HG02981 (cell line): ENCODE results near the gene ARCN1.
"Not testable (repeated sequence)": the region's sequence is repeated elsewhere in the genome, so short reads cannot be mapped to it uniquely, and the experiment has no call there.

Experiments
- ATAC-seq: cut with Tn5 transposase; IDR thresholded peaks from one replicate; pipeline ENCODE4 v1.9.1; 2021; ENCODE audit warnings: mild to moderate bottlenecking, moderate library complexity; ENCODE audit not compliant: unreplicated experiment

The ARCN1 gene

DNA sequence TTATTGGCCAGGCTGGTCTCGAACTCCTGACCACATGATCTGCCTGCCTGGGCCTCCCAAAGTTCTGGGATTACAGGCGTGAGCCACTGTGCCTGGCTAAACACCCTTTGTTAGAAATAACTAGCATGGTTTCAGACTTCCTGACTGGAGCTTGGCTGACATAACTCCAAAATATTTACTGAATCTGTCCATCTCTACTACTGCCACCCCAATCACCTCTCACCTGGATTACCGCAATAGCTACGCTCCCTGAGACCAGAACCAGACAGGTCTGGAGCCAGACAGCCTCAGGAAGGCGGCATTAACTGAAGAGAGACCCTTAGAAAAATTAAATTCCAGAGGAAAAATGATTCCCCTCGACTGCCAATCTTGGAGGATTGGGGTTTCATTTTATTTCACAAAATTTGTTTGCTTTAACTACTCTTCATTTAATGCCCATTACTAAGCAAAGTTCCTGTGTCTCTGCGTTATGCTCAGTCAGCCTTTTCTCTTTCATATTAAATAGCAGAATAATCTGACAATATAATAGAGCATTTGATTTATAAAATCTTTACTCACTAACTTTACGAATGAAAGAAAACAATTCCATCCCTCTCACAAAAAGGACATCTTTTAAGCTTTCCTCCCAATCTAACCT is 28.1 kb upstream of the ARCN1 start:
- no peak for ATAC-seq

DNA sequence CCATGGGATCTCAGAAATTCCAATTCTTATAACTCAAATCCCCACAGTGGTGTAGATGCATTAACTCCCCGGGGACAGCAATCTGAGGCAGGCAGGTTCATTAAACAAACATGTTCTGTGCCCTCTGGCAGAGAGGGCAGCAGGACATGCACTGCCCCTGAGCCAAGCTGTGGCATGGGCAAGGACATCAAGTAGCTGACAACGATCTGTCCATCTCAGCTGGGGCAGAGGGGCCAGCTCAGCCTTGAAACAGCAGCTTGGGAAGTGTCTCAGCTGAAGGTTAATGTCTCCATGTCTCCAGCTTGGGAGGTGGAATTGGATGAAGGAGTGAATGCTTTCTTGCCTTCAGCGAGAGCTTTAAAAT is 27.6 kb upstream of the ARCN1 start:
- no peak for ATAC-seq

DNA sequence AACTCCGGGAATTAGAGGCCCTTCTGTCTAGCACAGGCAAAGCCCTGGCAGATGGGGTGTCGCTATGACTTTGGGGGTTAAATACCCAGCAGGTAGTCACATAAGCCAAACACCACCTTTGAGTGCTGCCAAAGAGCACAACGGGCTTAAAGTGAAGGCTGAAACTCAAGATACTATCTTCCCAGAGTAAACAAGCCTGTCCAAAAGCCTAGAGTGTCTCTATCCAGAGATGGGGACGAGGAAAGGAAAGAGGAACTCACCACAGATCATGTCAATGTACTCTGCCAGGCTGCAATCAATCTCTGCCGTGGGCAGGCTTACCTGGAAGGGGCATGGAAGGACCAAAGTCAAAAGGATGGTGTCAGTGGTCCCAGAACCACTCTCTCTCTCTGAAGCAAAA is 26.7 kb upstream of the ARCN1 start:
- no peak for ATAC-seq

DNA sequence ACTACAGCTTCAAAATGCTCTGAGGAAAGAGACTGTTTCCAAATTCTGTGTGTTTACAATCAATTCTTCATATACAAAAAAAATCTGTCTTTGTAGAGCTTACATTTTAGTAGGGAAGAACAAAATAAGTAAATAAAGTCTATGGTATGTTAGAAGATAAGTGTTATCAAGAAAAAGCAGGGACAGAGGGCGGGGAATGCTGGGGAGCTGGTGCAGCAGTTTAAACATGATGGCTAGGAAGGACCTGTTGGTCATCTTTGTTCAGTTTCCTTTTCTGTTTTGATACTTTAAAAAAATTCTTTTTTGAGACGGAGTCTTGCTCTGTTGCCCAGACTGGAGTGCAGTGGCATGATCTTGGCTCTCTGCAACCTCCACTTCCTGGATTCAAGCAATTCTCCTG is 25.1 kb upstream of the ARCN1 start:
- no peak for ATAC-seq

DNA sequence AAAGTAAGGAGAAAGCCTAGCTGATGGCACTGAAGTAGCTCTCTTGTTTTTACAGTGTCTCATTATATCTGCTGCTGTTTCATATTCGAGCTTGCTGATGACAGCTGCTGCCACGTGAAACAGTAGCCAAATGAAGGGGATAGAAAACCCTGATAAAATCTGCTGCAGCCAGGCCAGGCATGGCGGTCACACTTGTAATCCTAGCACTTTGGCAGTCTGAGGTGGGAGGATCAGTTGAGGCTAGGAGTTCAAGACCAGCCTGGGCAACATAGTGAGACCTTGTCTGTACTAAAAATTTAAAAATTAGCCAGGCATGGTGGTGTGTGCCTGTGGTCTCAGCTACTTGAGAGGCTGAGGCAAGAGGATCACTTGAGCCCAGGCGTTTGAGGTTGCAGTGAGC is 19.9 kb upstream of the ARCN1 start:
- no peak for ATAC-seq

DNA sequence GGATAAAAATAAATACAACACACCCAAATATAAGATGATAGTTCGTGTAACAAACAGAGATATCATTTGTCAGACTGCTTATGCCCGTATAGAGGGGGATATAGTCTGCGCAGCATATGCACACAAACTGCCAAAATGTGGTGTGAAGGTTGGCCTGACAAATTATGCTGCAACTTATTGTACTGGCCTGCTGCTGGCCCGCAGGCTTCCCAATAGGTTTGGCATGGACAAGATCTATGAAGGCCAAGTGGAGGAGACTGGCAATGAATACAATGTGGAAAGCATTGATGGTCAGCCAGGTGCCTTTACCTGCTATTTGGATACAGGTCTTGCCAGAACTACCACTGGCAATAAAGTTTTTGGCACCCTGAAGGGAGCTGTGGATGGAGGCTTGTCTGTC is 11.4 kb upstream of the ARCN1 start:
- ATAC-seq: no peak

DNA sequence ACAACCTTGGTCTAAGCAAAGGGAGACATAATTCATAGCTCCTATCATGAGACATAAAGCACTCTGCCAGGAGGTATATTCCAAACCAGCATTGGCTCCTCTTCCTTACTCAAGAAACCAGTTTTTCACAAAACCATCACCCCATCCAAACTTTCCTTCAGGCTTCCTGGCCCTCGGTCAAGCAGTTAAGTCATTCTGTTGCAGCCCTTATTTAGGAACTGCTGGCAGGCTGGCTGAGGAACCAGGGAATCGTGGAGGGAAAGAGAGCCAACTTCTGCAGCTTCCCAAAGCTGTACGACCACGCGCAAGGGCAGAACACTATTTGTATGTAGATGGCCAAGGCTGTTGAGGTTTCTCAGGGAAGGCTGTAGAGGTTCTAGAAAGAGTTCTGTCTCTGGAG is 7.2 kb upstream of the ARCN1 start:
- no peak for ATAC-seq

DNA sequence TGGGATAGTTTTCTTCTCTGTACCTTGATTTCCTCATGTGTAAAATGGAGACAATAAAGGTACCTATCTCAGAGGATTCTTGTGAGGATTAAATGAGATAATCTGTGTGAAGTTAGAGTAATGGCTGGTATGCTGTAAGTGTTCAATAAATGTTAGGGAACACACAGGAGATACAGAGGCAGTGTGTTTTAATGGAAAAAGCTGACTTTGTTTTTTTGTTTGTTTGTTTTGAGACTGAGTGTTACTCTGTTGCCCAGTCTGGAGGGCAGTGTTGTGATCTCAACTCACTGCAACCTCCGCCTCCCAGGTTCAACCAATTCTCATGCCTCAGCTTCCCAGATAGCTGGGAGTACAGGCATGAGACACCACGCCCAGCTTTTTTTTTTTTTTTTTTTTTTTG is 2.5 kb upstream of the ARCN1 start:
- no peak for ATAC-seq

DNA sequence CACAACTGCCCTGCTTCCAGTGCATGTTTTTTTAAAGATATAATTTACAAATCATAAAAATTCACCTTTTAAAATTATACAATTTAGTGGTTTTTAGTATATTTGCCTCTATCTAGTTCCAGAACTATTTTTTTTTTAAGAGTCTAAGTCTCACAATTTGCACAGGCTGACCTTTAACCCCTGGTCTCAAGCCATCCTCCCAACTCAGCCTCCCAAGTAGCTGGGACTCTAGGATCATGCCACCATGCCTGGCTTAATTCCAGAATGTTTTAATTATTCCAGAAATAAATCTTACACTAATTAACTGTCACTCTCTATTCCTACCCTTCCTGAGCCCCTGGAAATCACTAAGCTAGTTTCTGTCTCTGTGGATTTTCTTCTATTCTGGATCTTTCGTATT is 1.4 kb upstream of the ARCN1 start:
- ATAC-seq: no peak

DNA sequence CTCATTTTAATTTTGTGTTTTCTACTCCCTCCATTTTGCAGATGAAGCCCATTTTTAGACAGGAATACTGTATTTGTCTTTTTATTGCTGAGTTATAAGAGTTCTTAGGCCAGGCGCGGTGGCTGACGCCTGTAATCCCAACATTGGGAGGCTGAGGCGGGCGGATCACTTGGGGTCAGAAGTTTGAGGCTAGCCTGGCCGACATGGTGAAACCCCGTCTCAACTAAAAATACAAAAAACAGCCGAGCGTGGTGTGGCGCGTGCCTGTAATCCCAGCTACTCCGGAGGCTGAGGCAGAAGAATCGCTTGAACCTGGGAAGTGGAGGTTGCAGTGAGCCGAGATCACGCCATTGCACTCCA is 528 bp upstream of the ARCN1 start:
- ATAC-seq: not testable (repeated sequence)

DNA sequence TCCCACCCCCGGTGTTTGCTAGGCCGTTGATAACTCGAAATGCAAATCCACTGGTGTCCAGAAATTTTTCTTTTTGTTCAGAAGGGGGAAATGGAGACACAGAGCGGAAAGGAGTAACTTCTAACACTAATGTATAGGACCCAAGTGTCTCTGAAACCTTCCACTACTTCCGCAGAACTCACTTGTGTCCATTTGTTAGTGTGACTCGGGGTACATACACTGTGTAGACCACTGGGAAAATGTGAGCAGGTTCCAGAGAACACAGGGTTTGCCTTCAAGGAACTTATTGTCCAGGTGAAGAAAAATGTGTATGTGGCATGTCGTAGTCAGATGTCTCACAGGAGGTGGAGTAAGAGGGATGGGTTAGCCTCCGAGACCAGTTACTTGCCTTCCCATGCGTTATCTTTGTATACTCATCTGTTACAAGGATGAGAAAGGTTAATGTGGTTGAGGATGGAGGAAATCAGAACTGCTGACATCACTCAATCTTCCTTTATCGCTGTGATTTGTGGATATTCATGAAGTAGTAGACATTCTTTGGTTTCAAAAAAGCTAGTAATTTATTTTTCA is 857 bp downstream of the ARCN1 start:
- no peak for ATAC-seq

DNA sequence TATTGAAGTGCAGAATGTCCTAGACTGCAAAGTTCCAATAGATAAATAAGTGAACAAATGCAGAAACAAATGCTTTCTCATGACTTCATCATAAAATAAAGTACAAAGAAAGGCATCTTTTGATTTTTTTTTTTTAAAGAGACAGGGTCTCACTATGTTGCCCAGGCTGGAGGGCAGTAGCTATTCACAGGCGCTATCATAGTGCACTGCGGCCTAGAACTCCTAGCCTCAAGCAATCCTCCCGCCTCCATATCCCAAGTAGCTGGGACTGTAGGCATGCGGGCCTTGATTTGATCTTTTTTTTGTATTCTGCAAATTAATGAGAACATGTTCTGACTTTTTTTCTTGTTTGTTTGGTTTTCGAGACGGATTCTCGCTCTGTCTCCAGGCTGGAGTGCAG is 2.4 kb downstream of the ARCN1 start:
- ATAC-seq: no peak

DNA sequence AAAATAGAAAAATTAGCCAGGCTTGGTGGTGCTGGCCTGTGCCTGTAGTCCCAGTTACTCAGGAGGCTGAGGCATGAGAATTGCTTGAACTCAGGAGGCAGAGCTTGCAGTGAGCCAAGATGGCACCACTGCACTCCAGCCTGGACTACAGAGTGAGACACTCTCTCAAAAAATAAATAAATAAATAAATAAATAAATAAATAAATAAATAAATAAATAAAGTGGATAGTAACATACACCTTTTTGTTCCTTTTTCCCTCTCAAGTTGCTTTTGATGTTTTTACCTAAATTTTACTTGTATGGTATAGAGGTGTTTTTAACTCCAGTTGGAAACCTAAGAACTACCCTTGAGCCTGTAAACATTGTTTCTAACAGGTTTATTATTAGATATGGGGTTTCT is 5.8 kb downstream of the ARCN1 start:
- ATAC-seq: not testable (repeated sequence)

DNA sequence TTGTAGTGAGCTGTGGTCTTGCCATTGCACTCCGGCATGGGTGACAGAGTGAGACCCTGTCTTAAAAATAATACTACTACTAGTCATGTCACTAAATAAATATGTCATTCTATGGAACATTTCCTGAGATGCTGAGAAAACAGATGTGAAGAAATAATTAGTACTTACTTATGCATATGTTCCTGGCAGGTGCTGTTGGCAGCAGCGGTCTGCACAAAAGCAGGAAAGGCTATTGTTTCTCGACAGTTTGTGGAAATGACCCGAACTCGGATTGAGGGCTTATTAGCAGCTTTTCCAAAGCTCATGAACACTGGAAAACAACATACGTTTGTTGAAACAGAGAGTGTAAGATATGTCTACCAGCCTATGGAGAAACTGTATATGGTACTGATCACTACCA is 8.8 kb downstream of the ARCN1 start:
- ATAC-seq: no peak

DNA sequence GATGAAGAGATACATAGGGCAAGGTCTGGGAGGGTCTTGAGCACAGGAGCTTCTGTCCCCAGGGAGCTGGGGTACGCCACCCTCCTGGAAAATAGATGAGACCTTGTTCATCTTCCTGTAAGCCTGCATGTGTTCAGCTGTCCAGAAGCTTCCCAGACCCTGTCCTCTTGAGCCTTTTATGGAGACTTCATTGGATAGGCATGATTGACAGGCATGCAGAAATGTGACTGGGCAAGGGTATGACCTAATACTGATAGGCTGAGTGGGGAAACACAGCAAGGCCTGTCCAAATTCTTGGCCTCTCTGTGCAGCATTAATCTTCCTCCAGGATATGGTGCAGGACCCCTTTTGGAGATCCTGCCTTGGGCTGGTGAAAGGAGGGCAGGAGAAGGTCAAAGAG is 15.7 kb downstream of the ARCN1 start:
- no peak for ATAC-seq

DNA sequence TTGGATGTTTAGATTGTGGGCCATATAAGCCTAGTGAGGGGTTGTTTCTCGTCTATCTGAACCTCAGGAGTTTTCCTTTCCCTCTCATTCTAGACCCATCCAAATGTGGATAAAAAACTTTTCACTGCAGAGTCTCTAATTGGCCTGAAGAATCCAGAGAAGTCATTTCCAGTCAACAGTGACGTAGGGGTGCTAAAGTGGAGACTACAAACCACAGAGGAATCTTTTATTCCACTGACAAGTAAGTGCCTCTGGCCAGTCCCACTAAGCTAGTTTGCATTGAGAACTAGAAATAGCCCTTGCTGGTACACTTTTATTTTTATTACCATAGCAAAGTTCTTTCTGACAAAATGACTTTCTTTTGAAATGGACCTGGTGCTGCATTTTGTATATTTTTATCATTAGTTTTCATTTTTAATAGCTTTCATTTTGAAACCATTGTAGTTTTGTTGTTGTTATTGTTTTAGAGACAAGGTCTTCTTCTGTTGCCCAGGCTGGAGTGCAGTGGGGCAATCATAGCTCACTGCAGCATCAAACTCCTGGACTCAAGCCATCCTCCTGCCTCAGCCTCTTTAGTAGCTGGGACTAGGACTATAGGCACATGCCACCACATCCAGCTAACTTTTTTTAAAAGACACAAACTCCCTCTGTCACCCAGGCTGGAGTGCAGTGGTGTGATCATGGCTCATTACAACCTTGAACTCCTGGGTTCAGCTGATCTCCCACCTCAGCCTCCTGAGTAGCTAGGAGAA is 20.6 kb downstream of the ARCN1 start:
- ATAC-seq: no peak

DNA sequence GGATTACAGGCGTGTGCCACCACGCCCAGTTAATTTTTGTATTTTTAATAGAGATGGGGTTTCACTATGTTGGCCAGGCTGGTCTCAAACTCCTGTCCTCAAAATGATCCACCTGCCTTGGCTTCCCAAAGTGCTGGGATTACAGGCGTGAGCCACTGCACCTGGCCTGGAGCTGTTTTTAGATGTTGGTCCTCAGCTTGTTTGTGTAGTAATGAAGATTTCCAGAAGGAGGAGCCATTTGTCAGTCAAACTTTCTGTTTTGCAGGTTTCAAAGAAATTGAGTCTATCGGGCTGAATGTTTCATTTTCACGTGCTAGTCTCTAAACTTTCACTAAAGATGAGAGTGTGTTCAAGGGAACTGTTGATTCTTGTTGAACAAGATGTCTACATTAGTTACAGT is 22.8 kb downstream of the ARCN1 start:
- not testable (repeated sequence) for ATAC-seq

DNA sequence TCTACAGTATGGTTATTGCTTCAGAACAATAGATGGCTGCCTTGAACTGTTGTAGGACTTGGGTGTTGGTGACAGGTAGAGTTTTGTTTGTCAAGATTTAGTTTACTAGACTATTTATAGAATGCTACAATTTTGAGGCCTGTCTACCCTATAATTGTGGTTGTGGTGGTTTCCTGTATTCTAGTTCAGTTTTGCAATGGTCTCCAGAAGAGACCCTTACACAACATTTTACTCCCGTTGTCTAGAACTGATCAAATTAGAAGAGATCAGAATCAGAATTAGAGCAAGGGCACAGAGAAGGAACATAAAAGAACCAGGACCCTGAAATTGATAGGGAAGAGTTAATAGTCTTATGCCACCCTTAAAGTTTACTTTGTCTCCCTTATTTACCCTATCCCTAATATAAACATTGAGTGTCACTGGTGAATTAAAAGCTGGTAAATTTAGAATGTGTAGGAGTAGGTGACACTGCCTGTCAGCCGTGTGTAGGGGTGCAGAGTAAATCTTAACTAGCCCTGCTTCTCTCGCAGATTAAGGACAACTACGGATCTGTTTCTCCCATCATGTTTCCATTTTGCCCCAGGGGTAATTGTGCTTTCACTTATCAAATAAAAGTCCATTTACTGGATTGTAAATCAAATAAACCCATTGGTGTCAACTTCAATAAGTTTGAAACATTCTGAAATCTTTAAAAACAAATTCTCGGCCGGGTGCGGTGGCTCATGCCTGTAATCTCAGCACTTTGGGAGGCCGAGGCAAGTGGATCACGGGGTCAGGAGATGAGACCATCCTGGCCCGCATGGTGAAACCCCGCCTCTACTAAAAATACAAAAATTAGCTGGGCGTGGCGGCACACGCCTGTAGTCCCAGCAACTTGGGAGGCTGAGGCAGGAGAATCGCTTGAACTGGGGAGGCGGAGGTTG is 24.3 kb downstream of the ARCN1 start:
- no peak for ATAC-seq

DNA sequence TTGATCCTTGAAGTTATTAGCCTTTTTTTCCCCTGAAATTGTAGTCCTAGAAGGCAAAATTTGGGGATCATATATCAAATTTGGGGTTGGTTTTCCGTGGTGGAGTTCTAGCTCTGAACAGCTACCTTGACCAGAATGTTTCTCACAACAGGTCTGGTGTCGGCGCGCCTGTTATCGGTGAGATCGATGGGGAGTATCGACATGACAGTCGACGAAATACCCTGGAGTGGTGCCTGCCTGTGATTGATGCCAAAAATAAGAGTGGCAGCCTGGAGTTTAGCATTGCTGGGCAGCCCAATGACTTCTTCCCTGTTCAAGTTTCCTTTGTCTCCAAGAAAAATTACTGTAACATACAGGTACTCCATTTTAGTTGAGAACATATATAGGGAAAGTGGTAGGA is 25.3 kb downstream of the ARCN1 start:
- ATAC-seq: no peak

DNA sequence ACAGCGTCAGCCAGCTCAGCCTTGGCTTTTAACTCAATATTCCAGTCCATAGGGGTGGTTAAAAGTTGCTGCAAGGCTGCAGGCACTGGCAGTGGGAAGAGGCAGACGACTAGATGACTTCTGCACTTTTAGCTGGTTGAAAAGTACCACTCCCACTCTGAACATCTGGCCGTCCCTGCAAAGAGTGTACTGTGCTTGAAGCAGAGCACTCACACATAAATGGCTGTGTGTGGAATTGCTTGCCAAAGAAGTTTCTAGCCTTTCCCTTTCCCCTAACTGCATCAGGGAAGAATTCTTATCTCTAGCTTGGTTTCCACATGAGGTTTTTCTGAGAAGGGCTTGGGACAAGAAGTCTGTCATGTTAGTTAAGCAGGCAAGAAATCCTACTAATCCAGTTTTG is 30.1 kb downstream of the ARCN1 start:
- no peak for ATAC-seq

DNA sequence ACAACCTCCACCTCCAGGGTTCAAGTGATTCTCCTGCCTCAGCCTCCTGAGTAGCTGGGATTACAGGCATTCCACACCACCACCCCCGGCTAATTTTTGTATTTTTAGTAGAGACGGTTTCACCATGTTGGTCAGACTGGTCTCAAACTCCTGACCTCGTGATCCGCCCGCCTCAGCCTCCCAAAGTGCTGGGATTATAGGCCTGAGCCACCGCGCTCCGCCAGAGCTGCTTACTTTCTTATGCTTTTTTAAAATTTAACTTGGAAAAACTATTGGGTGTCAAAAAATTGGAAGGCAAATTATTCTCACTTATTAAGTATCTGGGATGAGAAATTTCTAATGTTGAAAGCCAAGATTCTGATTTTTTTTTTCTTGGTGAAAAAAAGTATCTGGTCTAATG is 31.5 kb downstream of the ARCN1 start:
- ATAC-seq: not testable (repeated sequence)

DNA sequence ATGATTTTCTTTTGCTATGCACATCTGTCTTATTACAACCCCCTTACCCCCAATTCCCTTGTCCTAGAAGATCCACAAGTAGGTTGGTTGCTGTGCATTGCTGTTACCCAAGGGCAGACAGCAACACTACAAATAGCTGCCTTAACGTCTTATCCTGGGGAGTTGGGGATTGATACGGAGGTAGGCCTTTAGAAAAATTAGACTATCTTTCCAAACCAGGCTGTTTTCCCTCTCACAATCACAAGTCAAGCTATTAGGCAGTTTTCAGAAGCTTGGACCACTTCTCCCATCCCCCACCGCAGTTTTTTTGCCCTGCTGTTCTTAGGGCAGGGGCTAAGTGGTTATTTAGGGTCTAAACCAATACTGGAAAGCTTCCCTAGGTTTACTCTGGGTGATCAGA is 32.4 kb downstream of the ARCN1 start:
- no peak for ATAC-seq
